IPS-NIHi11 (cell line): ENCODE measurements around the gene CD7.

Source experiments
- DNase-seq: peaks from one replicate; pipeline ENCODE4 v3.0.0; 2012; ENCODE audit warnings: mixed read lengths, low spot score

The CD7 gene

DNA sequence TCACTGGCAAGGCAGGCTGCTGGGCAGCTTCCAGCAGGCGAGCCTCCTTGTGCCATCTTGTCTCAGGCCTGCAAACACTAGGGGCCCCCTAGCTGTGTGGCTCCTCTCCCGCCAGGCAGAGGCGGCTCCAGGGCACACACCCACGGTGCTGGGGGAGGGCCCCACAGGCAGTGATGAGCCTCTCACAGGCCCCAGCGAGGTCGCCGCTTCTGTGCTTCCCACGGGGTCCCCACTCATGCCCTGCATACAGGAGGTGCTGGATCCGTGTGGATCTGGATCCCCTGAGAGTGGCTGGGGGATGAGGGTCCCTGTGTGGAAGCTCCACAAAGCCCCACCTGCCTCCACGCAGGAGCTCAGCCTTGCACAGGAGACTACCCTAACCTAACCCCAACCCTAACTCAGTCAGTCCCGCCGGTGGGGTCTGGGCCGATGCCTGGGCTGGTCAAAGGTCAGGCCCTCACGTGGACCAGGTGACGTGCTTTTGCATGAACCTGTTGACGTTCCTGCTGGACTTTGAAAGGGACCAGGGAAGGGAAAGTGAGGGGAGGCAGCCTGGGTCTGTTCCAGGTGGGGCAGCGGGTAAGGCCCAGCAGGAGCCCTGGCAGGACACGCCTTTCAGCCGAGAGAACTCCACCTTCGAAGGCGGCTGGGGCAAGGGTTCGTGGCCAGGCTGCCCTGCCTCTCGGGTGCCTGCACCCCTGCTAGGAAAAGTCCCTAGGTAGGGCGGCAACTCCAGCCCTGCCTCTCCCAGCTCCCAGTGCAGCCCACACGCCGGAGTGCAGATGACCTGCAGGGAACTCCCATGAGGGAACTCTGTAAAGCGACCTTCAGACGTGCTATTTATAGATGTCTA lies 11.0 kb upstream of the CD7 start:
- no peak for DNase-seq

DNA sequence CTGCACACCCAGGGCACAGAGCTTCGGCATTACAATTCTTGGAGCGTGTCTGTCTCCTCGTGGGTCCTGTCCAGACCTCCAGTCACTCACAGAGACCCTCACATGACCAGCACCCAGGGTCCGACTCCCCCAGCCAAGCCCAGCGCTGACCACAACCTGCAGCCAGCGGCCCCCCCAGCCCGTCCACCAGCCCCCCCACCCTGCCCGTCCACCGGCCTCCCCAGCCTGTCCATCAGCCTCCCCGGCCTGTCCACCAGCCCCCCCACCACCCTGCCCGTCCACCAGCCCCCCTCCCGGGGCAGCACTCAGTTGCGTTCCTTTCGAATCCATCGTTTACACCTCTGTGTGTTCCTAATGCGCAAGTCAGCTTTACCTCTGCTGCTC lies 10.3 kb upstream of the CD7 start:
- DNase-seq = no peak

DNA sequence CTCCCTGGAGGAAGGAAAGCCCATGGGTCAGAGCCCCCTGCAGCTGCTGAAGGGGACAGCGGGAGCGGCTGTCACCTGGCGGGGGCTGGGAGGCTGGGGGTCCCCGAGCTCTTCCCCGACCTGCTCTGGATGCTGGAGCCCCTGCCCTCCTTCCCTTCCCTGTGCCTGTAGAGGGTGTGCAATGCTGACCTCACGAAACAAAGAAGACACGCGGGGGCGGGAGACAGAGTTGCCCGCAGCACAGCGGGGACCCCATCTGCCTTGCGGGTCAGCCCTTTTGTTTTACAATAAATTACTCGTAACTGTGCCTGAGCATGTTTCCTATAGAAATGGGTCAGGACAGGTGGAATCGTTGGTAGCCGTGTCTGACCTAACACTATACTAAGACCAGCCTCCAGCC lies 9.9 kb upstream of the CD7 start:
- DNase-seq = no peak

DNA sequence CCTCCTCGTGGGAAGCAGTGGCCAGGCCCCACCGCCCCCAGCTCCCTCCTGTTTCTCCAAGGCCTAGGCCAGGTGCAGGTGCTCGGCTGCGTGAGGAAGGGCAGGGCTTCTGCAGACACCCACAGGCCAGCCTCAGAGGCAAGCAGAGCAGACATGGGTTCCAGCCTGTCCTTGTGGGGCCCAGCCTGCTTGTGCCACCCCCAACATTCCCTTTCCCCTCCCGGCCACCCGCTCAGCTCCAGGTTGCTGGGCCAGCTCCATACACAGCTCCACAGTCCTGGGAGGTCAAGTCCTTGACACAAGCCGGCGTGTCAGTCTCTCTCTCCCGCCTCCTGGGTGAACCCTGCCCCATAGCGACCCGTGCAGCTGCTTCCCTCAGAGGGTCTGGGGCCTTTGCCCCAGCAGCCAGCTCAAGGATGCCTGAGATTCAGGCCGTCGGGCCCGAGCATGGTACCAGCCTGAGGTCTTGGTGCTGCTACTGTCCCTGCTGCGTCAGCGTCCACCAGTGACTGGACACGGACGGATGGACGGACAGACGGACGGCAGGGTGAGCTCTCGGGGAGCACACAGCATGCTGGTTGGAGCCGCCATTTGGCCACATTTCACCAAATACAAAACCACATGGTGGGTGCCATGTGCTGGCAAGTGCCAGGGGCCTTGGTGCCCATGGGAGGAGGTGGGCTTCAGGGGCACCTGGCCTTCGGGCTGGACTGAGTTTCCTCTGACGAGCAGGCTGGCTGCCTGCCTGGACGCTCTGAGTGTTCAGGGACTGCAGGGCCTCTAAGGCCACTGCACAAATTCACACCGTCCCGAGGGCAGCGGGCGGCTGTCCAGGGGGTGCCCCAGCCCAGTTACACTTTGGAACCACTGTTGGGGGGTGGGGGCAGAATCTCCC lies 8.1 kb upstream of the CD7 start:
- DNase-seq = no peak

DNA sequence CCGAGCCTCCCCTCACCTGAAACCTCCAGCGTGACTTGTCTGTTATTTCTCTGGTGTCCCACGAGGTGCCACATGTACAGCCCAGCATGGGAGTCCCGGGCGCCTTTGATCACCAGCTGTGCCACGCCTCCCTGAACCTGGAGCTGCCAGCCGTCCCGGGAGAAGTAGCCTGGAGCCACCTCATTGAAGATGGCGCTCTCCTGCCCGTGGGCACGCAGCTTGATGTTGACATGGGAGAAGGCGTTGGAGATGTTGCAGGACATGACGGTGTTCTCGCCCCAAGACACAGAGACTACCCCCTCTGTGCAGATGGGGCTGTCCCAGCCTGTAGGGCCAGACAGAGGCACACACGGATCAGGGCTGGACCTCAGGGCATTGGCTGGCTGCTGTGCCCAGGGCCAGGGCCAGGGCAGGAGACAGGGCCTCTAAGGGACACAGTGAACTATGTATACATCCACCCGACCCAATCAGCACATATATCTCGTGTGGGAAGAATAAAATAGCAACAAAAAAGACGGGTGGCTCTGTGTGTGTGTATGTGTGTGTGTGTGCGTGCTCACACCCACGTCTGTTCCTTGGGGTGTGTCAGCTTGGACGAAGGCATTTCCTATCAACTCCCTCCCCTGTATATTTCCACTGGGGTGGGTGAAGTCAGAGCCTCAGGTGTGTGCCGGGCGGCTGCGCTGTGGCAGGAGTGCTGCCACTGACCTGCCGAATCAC lies 7.3 kb upstream of the CD7 start:
- no peak for DNase-seq

DNA sequence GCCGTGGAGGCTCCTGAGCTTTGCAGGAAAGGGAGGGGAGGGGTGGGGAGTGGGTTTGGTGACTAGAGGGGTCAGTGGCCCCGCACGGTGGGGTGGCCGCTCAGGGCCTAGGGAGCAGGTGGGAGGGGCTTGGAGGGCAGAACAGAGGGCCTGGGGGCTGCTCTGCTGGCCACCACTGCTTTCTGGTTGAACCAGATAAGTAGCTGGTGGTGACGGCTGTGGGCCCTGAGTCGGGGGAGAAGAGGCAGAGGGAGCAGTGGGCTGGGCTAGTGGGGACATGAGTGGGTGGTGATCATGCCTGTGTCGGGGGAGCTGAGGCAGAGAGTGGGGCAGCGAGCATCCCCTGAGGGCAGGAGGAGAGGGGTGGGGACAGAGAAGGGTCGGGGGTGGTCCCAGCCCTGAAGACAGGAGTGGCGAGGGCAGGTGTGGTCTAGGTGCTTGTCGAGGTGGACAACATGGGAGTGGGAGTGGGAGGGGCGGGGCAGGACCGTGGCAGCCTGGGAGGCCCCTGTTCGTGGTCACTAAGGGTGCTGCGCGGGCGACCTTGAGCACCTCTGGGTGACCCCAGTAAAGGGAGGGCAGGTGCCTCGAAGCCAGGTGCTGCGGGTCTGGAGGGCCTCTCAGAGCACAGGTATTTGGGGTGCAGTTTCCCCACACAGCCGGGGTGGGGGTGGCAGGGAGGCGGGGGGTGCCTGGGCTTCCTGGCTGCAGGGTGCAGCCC lies 6.3 kb upstream of the CD7 start:
- no peak for DNase-seq

DNA sequence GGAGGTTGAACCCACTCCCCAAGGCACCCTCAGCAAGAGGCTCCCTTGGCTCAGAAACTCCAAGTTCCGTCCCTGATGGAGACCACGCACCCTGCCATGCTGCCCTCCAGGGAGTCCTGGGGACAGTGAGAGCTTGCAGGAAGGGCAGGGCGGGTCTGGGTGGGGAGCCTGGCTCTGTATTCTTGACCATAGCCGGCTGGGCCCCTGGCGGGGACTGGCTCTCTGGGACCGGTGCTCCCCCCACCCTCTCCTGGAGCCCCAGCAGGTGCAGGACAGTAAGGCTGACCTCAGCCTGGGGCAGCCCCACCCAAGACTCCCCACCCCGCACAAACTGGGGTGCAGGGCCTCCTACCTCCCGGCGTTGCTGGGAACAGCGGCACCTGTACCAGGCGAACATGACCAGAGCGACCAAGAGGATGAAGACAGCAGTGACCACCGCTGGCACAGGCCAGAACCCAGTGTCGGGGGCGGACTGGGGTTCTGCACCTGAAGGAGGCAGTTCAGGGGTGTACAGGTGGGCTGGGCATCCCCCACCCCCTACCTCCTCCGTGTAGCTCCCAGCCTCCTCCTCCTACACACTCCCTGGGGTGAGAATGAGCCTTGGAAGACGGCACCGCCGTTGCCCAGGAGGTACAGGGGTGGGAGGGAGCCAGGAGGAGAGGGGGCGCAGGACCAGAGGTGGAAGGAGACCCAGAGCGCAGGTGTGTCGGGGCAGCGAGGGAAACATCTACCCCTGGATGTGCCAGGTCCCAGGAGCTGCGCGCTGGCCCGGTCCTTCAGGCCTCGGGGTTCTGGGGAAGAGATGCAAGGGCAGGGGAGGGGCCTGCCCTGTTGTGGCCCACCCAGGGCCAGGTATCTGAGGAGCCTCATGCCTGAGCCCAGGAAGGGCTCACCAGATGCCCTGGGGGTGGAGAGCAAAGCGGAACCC lies 5.4 kb upstream of the CD7 start:
- no peak for DNase-seq

DNA sequence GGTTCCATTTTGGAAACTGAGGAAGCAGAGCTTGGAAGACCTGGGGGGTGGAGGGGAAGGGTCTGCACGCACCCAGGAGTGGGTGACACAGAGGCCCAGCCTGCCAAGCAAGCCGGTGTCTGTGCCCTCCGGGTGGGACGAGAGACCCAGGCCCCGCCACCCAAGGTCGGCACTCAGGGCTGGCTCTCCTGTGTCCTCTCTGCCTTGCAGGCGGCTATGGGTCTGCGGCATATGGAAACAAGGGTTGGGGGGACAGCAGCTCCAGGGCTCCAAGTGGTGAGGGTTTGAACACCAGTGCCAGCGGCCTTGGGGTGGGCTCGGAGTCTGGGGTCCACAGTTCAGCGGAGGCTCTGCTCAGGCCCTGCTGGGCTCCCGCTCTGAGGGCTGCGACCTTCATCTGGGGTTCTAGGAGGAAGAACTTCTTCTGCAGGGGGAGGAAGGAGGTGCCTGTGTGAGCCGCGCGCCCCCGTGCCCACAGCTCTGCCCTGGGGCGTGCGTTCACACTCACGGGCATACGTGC lies 4.6 kb upstream of the CD7 start:
- no peak for DNase-seq

DNA sequence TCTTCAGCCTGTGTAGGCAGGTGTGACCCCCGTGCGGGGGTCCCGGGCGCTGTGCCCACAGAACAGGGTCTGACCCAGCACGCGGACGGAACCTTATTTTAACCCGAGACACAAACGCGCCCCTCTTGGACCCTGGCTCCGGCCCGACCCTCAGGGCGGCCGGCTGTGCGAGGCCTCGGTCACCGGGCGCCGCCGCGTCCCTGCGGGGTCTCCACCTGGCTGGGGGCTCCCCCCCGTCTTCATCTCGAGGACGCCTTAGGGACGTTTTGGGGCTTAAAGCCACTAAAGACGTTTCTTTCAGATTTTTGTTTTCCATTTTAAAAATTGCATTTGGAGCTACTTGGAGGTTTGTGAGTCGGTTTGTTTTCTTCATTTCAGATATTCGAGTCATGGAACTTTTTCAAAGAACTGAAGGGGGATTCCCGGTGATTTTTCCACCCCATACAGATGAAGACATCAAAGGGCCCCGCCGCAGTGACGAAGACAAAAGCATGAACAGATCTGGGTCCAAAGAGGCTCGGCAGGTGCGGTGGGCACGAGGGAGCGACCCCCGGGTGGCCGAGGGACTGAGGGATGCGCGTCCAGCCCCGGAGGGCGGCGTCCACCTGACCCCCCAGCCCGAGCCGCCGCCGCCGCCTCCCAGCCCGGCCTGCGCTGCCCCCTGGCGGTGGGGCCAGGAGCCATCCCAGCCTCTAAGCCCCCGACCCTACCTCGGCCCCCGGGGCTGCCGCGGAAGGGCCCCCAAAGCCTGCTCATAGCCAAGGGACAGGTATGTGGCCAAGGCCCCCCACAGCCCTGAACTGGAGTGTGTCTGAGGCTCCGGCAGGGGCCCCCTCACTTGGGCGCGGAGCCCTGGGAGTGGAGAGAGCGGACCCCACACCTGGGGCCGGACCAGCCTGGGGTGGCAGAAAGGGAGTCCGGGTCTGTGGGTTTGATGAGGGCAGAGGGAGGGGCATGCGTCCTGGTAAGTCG lies 3.8 kb upstream of the CD7 start:
- DNase-seq = peak; percentile 91

DNA sequence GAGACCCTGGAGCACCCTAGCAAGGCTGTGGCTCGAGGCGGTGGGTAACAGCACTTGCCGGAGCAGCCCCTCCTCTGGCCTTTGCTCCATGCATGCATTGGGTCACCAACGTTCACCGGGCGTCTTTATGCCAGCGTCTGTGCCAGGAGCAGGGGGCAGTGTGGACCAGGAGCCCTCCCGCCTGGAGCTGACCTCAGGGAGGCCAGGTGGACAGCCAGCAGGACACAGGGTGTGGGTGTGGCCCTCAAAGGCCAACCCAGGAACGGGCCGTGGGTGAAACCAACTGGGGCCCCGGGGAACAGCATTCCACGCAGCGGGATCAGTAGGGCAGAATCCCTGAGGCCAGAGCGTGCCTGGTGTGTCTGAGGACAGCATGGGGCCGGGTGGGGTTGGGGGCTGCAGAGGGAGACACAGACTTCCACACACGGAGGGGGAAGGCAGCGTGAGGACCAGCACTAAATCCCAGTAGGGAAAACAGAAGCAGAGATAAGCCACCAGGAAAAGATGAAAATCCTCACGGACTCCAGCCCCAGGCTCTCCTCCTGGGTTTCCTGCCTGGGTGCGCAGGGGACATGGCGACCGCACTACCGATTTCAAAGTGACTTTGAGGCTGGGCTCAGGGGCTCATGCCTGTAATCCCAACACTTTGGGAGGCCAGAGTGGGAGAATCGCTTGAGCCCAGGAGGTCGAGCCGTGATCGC lies 2.9 kb upstream of the CD7 start:
- no peak for DNase-seq

DNA sequence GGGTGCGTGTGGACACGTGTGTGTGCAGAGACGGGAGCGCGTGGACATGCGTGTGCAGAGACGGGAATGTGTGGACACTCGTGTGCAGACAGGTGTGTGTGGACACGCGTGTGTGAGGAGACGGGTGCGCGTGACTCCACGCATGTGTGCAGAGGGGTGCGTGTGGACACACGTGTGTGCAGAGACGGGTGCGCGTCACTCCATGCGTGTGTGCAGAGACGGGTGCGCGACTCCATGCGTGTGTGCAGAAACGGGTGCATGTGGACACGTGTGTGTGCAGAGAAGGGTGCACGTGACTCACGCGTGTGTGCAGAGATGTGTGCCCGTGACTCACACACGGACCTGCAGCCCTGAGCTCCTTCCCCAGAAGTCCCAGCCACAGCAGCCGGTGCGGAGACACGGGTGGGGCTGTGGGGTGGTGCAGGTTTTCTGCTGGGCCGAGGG lies 2.2 kb upstream of the CD7 start:
- DNase-seq = no peak

DNA sequence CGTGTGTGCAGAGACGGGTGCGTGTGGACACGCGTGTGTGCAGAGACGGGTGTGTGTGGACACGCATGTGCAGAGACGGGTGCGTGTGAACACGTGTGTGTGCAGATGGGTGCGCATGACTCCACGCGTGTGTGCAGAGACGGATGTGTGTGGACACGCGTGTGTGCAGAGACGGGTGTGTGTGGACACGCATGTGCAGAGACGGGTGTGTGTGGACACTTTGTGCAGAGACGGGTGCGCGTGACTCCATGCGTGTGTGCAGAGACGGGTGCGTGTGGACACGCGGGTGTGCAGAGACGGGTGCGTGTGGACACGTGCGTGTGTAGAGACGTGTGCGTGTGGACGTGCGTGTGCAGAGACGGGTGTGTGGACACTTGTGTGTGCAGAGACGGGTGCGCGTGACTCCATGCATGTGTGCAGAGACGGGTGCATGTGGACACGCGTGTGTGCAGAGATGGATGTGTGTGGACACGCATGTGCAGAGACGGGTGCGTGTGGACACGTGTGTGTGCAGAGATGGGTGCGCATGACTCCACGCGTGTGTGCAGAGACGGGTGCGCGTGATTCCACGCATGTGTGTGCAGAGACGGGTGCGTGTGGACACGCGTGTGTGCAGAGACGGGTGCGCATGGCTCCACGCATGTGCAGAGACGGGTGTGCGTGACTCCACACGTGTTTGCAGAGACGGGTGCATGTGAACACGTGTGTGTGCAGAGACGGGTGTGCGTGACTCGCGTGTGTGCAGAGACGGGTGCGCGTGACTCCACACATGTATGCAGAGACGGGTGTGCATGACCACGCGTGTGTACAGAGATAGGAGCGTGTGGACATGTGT lies 1.6 kb upstream of the CD7 start:
- no peak for DNase-seq

DNA sequence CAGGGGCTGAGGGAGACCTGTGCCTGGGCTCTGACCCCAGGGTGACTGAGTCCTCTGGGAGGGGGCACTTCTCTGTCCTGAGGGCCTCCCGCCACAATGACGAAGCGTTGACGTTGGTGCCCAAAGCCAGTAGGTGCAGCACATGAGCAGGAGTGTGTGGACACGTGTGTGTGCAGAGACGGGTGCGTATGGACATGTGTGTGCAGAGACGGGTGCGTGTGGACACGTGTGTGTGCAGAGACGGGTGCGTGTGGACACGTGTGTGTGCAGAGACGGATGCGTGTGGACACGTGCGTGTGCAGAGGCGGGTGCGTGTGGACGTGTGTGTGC lies 726 bp upstream of the CD7 start:
- no peak for DNase-seq

DNA sequence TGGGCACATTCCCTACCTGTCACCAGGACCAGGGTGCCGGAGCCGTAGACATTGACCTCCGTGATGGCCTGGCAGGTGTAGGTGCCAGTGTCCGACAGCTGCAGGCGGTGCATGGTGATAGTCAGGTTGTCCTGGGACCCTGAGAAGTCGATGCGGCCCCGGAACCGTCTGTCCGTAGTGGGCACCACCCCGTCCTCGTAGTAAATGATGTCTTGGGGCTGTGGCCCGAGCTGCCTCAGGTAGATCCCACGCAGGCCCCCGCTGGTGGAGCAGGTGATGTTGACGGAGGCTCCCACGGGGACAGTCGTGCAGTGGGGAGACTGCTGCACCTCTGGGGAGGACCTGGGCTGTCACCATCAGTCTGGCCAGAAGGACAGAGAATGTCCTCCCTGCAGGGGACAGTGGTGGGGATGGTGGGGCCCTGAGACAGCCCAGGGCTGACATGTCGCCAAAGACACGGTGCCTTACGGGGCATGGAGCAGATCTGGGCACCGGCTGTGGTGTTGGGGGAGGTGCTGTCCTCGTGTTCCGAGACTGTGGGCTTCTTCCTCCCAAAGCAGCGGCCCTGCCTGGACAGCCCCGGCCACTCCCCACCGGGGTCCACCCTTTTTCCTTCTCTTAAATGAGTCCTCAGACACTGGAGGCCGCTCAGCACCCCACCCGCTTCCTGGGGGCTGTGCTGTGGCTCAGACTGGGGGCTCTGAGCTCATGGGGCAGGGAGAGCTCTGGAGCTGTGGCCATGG lies 586 bp downstream of the CD7 start:
- no peak for DNase-seq

DNA sequence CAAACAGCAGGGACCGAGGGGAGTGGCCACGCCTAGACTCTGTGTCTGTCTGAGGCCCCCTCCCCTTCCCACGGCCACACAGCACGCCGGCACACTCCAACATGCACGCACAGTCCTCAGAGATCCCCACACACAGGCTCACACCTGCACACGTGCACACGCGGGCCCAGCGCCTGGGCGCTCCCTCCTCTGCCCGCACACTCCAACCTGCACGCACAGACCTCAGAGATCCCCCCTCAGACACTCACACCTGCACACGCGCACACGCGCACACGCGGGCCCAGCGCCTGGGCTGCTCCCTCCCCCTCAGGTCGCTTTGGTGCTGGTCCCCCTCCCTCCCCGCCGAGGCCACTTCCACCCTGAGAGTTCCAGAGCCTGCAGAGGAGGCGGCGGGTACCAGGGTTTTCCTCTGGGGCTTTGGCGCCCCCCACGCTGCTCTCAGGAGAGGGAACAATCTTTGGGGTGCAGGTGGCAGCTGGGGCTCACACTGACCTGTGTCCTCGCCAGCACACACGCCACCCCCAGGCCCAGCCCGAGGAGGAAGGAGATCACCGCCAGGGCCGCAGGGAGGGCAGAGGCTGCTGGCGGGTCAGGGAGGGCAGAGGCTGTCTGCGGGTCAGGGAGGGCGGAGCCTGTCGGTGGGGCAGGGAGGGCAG lies 1.6 kb downstream of the CD7 start:
- peak; percentile 77 for DNase-seq

DNA sequence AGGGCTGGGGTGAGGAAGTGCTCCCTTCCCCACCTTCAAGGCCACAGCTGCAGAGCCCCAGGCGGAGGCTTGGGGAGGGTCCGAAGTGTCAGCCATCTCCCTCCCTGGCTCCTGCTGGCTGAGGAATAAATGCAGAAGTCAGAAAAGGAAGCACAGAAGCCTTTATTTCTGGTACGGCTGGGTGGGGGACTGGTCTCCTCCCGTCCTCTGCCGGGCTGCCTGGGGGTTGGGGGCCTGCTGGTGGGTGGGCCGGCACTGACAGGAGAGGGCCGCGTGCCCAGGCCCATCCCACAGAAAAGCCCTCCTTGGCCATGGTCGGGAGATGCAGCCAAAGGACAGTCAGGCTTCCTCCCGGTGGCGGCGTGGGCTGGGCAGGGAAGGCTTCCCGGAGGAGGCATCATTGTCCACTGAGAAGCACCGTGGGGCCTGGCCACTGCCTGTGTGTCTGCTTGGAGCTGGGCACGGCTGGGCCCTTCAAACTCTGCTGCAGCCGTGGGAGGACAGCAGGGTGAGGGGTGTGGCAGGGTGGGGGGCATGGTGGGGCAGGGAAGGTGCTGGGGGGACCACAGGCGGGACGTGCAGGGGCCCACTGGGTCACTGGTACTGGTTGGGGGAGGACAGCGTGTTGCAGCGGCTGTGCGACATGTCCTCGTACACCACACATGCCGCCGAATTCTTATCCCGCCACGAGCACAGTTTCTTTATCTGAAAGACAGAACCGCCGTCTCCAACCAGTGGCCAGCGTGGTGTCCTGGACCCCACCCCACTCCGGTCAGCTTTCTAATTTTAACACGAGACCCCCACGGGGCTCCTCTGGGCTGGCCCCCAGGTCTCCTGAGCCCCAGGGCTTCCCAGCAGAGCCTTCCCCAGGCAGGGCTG lies 2.4 kb downstream of the CD7 start:
- DNase-seq = no peak
